Lower leg skin (tissue), 4 donors: ENCODE results near the gene ZNF804B. TPM values are rescaled to one million over a fixed set of nuclear protein-coding genes. Genes with fewer than 3 reads are reported as not detected.

Experiments
- DNase-seq, 2 donors: peaks; one replicate each; pipeline ENCODE4 v3.0.0-alpha.2; 2019; ENCODE audit warnings: low spot score in 2 of 2
- H3K4me3 ChIP-seq: fragments of 200-600 bp; sonication (generic); 2 replicates; pipeline ENCODE4 v1.5.1; 2017; ENCODE audit warnings: mild to moderate bottlenecking, low read depth; ENCODE audit not compliant: poor library complexity, severe bottlenecking
- POLR2A ChIP-seq, 2 donors: fragments of 450-650 bp; IDR thresholded peaks; one replicate each; pipeline ENCODE4 v1.6.1; 2016 to 2017; ENCODE audit warnings: antibody characterized with exemption in 2 of 2, mild to moderate bottlenecking in 1 of 2, moderate library complexity in 1 of 2
- WGBS, 2 donors: methylation state at CpG; one replicate each; pipeline ENCODE4 v1.1.5; 2018; 5-methylcytosine and 5-hydroxymethylcytosine counted together
- intact Hi-C: fragments of 100-400 bp; cut with DNase I; formaldehyde crosslinking; loops from one replicate; pipeline ENCODE4 v1.15.0; 2023; ENCODE audit warnings: low total_unique reads
- total RNA-seq, 4 donors: library from RNA; depleted of rRNA; stranded (reverse); fragments of >200 nt; gene quantifications; one replicate each; pipeline ENCODE4 v1.1.0, GENCODE V29; 2016
- TF ChIP-seq, protein P1 (sequence below), 3 donors: fragments of 450-650 bp; IDR thresholded peaks; one replicate each; pipeline ENCODE4 v1.5.1; 2016; ENCODE audit warnings: antibody characterized with exemption in 3 of 3, mild to moderate bottlenecking in 3 of 3, moderate library complexity in 2 of 3

Gene ZNF804B
- total RNA-seq, 4 donors from 2014 or later: not detected

DNA sequence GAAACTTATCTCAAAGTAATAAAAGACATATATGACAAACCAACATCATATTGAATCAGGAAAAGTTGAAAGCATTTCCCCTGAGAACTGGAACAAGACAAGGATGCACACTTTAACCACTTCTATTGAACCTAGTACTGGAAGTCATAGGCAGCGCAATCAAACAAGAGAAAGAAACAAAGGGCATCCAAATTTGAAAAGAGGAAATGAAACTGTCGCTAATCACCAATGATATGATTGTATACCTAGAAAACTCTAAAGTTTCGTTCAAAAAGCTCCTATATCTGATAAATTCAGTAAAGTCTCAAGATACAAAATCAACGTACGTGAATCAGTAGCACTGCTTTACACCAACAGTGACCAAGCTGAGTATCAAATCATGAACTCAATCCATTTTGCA lies 173.8 kb downstream of the ZNF804B start:
- TF ChIP-seq, protein P1, sequence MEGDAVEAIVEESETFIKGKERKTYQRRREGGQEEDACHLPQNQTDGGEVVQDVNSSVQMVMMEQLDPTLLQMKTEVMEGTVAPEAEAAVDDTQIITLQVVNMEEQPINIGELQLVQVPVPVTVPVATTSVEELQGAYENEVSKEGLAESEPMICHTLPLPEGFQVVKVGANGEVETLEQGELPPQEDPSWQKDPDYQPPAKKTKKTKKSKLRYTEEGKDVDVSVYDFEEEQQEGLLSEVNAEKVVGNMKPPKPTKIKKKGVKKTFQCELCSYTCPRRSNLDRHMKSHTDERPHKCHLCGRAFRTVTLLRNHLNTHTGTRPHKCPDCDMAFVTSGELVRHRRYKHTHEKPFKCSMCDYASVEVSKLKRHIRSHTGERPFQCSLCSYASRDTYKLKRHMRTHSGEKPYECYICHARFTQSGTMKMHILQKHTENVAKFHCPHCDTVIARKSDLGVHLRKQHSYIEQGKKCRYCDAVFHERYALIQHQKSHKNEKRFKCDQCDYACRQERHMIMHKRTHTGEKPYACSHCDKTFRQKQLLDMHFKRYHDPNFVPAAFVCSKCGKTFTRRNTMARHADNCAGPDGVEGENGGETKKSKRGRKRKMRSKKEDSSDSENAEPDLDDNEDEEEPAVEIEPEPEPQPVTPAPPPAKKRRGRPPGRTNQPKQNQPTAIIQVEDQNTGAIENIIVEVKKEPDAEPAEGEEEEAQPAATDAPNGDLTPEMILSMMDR (IDR thresholded peaks at IDR 0.05): no peak
- TF ChIP-seq POLR2A (IDR thresholded peaks at IDR 0.05): no peak
- no peak for DNase-seq
- intact Hi-C loops: no loop called here
- WGBS, 2 donors: 90% methylated on average over 5 of the region's 5 CpGs
- H3K4me3 ChIP-seq: no peak overlapping the region

DNA sequence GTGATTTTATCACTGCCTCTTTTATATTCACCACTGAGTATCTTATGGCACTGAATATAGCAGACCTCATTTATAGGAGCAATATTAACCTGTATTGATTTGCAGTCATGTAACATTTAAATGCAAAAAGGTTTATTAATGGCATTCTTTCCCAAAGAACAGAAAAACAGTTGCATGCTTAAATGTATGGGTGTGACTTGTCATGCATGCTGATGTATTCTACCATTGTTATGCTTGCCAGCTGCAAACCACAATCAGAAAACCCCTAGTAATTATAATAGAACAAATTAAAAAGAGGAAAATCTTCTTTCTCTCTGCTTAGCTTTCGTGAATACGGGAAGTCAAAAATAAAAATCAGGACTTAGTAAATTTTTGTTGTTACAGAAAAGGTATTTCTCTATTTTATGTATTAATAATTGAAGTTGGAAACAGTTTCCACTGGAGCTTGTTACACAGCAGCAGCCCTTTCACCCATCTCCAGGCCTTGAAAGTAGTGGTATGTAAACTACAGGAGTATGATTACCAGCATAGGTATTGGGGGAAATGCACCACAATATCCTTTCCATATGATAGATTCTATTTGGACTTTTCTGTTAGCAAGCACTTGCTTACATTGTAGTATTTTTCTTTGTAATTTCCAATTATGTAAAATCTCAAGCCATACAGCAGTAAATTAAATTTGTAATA lies 183.5 kb downstream of the ZNF804B start:
- intact Hi-C loops: no loop called here
- TF ChIP-seq POLR2A (IDR thresholded peaks at IDR 0.05): no peak
- TF ChIP-seq, protein P1 (IDR thresholded peaks at IDR 0.05): no peak
- DNase-seq: no peak
- WGBS, 2 donors: 58 to 78% methylated on average over 2 of the region's 2 CpGs
- no peak overlapping the region for H3K4me3 ChIP-seq

DNA sequence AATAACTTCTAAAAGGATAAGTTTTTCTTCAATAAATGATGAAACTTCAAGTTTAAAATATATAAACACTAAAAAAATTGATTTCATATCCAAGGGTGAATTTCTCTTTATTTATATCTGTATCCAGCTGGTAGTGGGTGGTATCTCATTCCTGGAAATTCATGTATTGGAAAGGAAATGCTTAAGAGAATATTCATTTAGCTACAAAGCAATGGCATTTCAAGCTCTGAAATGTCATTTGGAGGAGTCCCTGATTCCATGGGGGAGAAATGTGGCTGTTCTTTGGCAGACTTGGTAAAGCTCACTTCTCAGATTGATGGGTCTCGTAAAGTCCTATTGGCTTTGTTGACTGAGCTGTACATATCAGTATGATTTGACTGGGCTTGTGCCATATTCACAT lies 192.3 kb downstream of the ZNF804B start:
- intact Hi-C loops: no loop called here
- no peak overlapping the region for H3K4me3 ChIP-seq
- no peak for TF ChIP-seq POLR2A (IDR thresholded peaks at IDR 0.05)
- 75 to 85% methylated on average over 1 of the region's 1 CpG for WGBS, 2 donors
- DNase-seq: no peak

DNA sequence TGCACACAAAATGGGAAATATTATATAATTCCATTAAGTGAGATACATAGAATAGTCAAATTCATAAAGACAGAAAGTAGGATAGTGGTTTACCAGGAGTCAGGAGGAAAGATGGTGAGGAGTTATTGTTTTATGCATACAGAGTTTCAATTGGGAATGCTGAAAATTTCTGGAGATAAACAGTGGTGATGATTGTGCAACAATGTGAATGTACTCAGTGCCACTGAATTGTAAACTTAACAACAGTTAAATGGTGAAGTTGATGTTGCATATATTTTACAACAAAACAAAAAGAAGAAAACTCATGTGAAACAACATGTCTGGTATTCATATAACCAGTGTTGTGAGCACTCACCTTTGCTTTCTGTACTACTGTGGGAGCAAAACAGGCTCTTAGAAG lies 204.9 kb downstream of the ZNF804B start:
- H3K4me3 ChIP-seq: no peak overlapping the region
- no peak for DNase-seq
- TF ChIP-seq, protein P1 (IDR thresholded peaks at IDR 0.05): no peak
- no peak for TF ChIP-seq POLR2A (IDR thresholded peaks at IDR 0.05)
- intact Hi-C loops: no loop called here

DNA sequence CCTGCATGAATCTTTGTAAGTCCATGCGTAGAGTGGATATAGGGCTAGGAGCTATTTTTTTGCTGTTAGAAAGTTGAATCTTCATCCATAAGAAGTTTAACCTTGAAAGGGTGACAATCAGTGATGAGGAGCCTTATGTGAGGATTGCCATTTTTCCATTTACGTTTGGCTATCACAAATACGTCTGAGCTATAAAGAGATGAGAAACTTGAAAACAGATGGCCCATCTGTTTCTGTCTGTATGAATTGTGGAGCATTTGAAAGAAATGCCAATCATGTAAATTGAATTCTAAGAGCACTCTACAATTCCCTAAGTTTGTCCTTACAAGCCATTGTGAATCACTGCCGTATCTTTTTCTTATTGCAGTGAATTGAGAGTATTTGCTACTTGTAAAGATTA lies 205.9 kb downstream of the ZNF804B start:
- intact Hi-C loops: no loop called here
- H3K4me3 ChIP-seq: no peak overlapping the region
- no peak for TF ChIP-seq POLR2A (IDR thresholded peaks at IDR 0.05)
- TF ChIP-seq, protein P1 (IDR thresholded peaks at IDR 0.05): no peak
- DNase-seq: no peak
- 57 to 65% methylated on average over 4 of the region's 4 CpGs for WGBS, 2 donors

DNA sequence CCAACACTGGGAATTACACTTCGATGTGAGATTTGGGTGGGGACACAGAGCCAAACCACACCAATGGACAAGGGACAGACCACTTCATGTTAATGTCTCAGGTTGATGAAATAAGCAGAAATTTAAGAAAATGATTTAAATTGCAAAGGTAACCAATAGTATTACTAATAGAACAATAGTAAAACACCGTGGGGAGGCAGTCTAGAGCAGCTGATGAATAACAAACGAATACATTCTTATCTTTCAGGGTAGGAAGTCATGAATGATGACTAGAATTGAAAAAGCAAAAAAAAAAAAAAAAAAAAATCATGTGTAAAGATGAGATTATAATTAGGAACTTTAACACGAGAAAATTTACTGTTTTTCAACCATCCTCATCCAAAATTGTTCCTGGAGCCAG lies 207.9 kb downstream of the ZNF804B start:
- H3K4me3 ChIP-seq: no peak overlapping the region
- intact Hi-C loops: no loop called here
- 66 to 78% methylated on average over 4 of the region's 4 CpGs for WGBS, 2 donors
- DNase-seq: no peak
- TF ChIP-seq, protein P1 (IDR thresholded peaks at IDR 0.05): no peak
- TF ChIP-seq POLR2A (IDR thresholded peaks at IDR 0.05): no peak
